ENCODE results near the gene FUBP3.
A peak's percentile ranks its signal among the peaks of the same experiment; 100 is the strongest.

FUBP3 gene

DNA sequence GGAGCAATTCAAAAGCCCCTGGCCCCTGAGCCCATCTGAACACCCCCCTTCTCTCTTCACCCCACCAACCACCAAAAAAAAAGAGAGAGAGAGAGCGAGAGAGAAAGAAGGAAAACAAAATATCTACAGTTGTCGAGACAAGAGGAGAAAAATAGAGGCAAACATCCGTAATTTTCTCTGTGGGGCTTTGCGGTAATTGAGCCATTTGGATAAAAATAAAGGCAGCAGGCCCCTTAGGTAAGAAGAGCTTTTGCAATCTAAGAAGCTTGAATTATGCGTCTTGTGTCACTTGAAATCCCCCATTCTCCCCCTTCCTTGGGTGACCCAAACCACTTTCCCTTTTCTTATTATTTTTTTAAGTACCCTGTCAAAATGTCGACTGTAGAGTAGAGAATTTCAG, 35.5 kb upstream of the FUBP3 start:
- H3K9me3 ChIP-seq (ENCODE audit: control insufficient read depth, insufficient read depth, low read length) = peaks cover under 1% of the 10 kb centered on the region; the same call in 1 of the 2 replicates
- TF ChIP-seq EZH2phosphoT487 (IDR thresholded peaks at IDR 0.05; ENCODE audit: borderline replicate concordance, low read length) = no peak
- no peaks in the 10 kb centered on the region for H3K79me2 ChIP-seq (ENCODE audit: control insufficient read depth, low read length)
- H3K27ac ChIP-seq (ENCODE audit: low read depth, low read length) = no peak overlapping the region
- peaks cover 10% of the 10 kb centered on the region; the same call in 1 of the 2 replicates for H3K27me3 ChIP-seq (ENCODE audit: control insufficient read depth, low read length)
- no peaks in the 10 kb centered on the region for H3F3A ChIP-seq (ENCODE audit: control insufficient read depth, insufficient read depth)
- no peaks in the 10 kb centered on the region for H3K4me1 ChIP-seq (ENCODE audit: control insufficient read depth, low read length)
- H3K4me3 ChIP-seq (ENCODE audit: low read length) = no peak overlapping the region
- no peaks in the 10 kb centered on the region for H4K20me1 ChIP-seq (ENCODE audit: control insufficient read depth, insufficient read depth, low read depth, low read length)
- no peaks in the 10 kb centered on the region for H3K36me3 ChIP-seq (ENCODE audit: control insufficient read depth, low read length)
- H3K9me2 ChIP-seq (replicated peaks; ENCODE audit: control insufficient read depth, low read length) = no peaks in the 10 kb centered on the region
- H3K4me2 ChIP-seq (ENCODE audit: low read length) = no peak overlapping the region

DNA sequence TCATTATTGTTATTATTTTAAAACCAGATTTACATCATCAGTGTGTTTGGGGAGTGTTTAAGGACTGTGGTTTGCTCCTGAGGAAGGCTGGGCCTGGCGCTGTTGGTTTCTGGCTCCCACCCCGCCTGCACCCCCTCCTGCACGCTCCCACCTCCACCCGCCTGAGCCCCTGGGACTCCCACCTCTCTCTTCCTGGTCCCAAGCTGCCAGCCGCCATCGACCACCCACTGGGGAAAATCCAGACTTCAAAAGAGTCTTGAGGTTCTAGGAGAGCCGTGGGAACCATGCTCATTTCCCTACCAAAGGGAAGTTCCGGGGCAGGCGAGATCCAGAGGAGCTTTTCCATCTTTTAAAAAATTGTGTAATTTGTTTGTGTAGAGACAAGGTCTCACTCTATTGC, 35.0 kb upstream of the FUBP3 start:
- TF ChIP-seq EZH2phosphoT487 (IDR thresholded peaks at IDR 0.05; ENCODE audit: borderline replicate concordance, low read length) = no peak
- TF ChIP-seq, protein P1, sequence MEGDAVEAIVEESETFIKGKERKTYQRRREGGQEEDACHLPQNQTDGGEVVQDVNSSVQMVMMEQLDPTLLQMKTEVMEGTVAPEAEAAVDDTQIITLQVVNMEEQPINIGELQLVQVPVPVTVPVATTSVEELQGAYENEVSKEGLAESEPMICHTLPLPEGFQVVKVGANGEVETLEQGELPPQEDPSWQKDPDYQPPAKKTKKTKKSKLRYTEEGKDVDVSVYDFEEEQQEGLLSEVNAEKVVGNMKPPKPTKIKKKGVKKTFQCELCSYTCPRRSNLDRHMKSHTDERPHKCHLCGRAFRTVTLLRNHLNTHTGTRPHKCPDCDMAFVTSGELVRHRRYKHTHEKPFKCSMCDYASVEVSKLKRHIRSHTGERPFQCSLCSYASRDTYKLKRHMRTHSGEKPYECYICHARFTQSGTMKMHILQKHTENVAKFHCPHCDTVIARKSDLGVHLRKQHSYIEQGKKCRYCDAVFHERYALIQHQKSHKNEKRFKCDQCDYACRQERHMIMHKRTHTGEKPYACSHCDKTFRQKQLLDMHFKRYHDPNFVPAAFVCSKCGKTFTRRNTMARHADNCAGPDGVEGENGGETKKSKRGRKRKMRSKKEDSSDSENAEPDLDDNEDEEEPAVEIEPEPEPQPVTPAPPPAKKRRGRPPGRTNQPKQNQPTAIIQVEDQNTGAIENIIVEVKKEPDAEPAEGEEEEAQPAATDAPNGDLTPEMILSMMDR (IDR thresholded peaks at IDR 0.05; ENCODE audit: low read depth, low read length, poor library complexity, severe bottlenecking) = no peak

DNA sequence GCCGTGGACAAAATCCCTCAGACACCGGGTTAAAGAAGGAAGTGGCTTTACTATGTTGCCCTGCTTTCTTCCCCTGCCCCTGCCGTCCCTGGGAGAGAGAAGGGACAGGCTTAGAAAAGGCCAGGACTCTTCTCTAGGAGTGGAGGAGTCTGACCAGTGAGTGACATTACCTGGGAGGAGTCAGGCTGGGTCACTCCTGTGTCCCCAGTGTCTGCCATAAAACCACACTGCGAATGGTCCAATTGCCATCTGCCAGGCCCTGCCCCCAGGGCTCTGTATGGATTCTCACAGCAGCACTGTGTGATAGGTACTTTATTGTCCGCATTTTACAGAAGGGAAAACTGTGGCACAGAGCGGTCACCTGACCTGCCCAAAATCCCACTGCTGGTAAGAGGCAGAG, 31.3 kb upstream of the FUBP3 start:
- TF ChIP-seq, protein P1 (IDR thresholded peaks at IDR 0.05; ENCODE audit: low read depth, low read length, poor library complexity, severe bottlenecking) = no peak
- no peak for TF ChIP-seq EZH2phosphoT487 (IDR thresholded peaks at IDR 0.05; ENCODE audit: borderline replicate concordance, low read length)
- Histone ChIP-seq H3K4me2 (ENCODE audit: low read length) (no peak overlapping the region), H3K4me3 (ENCODE audit: low read length) (no peak overlapping the region), H3K4me1 (ENCODE audit: control insufficient read depth, low read length) (0 out of 2 replicates have a peak, but pooled peaks cover 2% of the 10 kb centered on the region), H3K9me2 (replicated peaks; ENCODE audit: control insufficient read depth, low read length) (no peaks in the 10 kb centered on the region), H3K27ac (ENCODE audit: low read depth, low read length) (no peak overlapping the region), H4K20me1 (ENCODE audit: control insufficient read depth, insufficient read depth, low read depth, low read length) (no peaks in the 10 kb centered on the region), H3K9me3 (ENCODE audit: control insufficient read depth, insufficient read depth, low read length) (peaks cover 10% of the 10 kb centered on the region; the same call in 1 of the 2 replicates), H3K36me3 (ENCODE audit: control insufficient read depth, low read length) (no peaks in the 10 kb centered on the region), H3F3A (ENCODE audit: control insufficient read depth, insufficient read depth) (no peaks in the 10 kb centered on the region), H3K79me2 (ENCODE audit: control insufficient read depth, low read length) (no peaks in the 10 kb centered on the region), H3K27me3 (ENCODE audit: control insufficient read depth, low read length) (no peaks in the 10 kb centered on the region)

More for the DNA sequence above, 35.0 kb upstream of the FUBP3 start:
- no peaks in the 10 kb centered on the region for H3K9me2 ChIP-seq (replicated peaks; ENCODE audit: control insufficient read depth, low read length)
- 0 out of 2 replicates have a peak, but pooled peaks cover 1% of the 10 kb centered on the region for H3K4me1 ChIP-seq (ENCODE audit: control insufficient read depth, low read length)
- H3K4me2 ChIP-seq (ENCODE audit: low read length) = no peak overlapping the region
- H3K79me2 ChIP-seq (ENCODE audit: control insufficient read depth, low read length) = no peaks in the 10 kb centered on the region
- no peaks in the 10 kb centered on the region for H4K20me1 ChIP-seq (ENCODE audit: control insufficient read depth, insufficient read depth, low read depth, low read length)
- no peak overlapping the region for H3K4me3 ChIP-seq (ENCODE audit: low read length)
- H3K36me3 ChIP-seq (ENCODE audit: control insufficient read depth, low read length) = no peaks in the 10 kb centered on the region
- no peaks in the 10 kb centered on the region for H3F3A ChIP-seq (ENCODE audit: control insufficient read depth, insufficient read depth)
- peaks cover 10% of the 10 kb centered on the region; the same call in 1 of the 2 replicates for H3K27me3 ChIP-seq (ENCODE audit: control insufficient read depth, low read length)
- no peak overlapping the region for H3K27ac ChIP-seq (ENCODE audit: low read depth, low read length)
- peaks cover 5% of the 10 kb centered on the region; the same call in 1 of the 2 replicates for H3K9me3 ChIP-seq (ENCODE audit: control insufficient read depth, insufficient read depth, low read length)

DNA sequence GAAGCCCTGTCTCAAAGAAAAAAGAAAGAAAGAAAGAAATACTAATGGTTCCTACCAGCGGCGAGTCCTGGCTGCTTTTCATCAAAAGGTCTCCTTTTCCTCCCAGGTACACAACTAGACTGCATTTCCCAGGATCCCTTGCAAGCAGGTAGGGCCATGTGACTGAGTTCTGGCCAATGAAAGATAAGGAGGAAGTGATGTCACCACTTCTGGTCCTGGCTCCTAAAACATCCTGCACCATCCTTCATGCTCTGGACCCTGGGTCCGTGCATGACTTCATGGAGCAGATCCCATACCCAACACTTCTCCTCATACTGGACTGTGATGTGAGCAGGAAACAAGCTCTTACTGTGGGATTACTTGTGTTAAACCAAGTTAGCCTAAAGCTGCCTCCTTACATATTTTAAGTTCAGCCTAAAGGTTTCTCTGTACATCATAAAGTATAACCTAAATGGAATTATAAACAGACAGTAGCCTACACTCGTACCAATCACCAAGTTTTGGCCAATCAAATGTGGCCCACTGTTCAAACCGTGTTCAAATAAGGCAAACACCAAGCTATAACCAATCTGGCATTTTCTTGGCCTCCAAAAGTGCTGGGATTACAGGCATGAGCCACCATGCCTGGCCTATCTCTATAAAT, 30.2 kb upstream of the FUBP3 start:
- Histone ChIP-seq H3K4me2 (ENCODE audit: low read length) (peak overlapping the region; percentile 3; the same call in 1 of the 2 replicates), H3K27me3 (ENCODE audit: control insufficient read depth, low read length) (no peaks in the 10 kb centered on the region), H3K9me3 (ENCODE audit: control insufficient read depth, insufficient read depth, low read length) (peaks cover 10% of the 10 kb centered on the region; the same call in 1 of the 2 replicates)

More for the DNA sequence above, 30.2 kb upstream of the FUBP3 start:
- no peaks in the 10 kb centered on the region for H3F3A ChIP-seq (ENCODE audit: control insufficient read depth, insufficient read depth)
- H4K20me1 ChIP-seq (ENCODE audit: control insufficient read depth, insufficient read depth, low read depth, low read length) = no peaks in the 10 kb centered on the region
- H3K79me2 ChIP-seq (ENCODE audit: control insufficient read depth, low read length) = no peaks in the 10 kb centered on the region
- H3K36me3 ChIP-seq (ENCODE audit: control insufficient read depth, low read length) = no peaks in the 10 kb centered on the region
- H3K4me3 ChIP-seq (ENCODE audit: low read length) = no peak overlapping the region
- H3K9me2 ChIP-seq (replicated peaks; ENCODE audit: control insufficient read depth, low read length) = no peaks in the 10 kb centered on the region
- no peak overlapping the region for H3K27ac ChIP-seq (ENCODE audit: low read depth, low read length)
- TF ChIP-seq EZH2phosphoT487 (IDR thresholded peaks at IDR 0.05; ENCODE audit: borderline replicate concordance, low read length) = no peak
- TF ChIP-seq, protein P1 (IDR thresholded peaks at IDR 0.05; ENCODE audit: low read depth, low read length, poor library complexity, severe bottlenecking) = no peak
- H3K4me1 ChIP-seq (ENCODE audit: control insufficient read depth, low read length) = 0 out of 2 replicates have a peak, but pooled peaks cover 2% of the 10 kb centered on the region

All from DOHH2 (cell line).